HG02798 (cell line): ENCODE data around the gene SORCS2.

Experiments used
- ATAC-seq: cut with Tn5 transposase; IDR thresholded peaks from one replicate; pipeline ENCODE4 v1.9.1; 2021; ENCODE audit warnings: mild to moderate bottlenecking; ENCODE audit not compliant: unreplicated experiment, poor library complexity

SORCS2 gene

DNA sequence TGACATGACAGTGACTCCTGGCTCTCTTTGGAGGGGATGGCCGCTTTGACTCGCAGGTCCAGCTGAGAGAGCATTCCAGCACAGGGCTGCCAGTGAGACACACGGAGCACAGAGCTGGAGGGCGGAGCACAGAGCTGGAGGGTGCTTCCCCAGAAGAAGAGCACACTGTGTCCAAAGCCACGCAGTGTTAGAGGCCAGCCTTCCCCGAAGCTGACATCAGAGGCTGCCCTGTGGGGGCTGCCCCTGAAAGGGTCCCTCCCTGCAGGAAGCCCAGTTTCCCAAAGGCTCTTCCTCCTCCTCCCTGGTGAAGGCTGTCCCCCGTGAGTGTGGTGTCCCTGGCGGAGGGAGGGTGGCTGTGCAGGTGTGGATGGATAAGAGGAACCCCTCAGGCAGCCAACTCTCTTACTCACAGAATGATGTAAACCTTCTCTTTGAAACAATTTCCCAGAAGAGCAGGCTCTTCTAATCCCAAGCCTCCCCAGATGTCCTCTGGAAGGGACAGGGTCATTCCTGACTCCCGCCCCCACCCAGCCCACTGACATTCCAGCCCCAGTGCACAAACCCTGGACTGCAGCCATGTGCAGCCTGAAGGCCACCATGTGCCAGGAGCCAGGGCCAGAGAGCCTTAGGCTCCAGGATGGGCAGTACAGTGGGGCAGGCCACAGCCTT lies 189.0 kb downstream of the SORCS2 start:
- ATAC-seq = no peak

DNA sequence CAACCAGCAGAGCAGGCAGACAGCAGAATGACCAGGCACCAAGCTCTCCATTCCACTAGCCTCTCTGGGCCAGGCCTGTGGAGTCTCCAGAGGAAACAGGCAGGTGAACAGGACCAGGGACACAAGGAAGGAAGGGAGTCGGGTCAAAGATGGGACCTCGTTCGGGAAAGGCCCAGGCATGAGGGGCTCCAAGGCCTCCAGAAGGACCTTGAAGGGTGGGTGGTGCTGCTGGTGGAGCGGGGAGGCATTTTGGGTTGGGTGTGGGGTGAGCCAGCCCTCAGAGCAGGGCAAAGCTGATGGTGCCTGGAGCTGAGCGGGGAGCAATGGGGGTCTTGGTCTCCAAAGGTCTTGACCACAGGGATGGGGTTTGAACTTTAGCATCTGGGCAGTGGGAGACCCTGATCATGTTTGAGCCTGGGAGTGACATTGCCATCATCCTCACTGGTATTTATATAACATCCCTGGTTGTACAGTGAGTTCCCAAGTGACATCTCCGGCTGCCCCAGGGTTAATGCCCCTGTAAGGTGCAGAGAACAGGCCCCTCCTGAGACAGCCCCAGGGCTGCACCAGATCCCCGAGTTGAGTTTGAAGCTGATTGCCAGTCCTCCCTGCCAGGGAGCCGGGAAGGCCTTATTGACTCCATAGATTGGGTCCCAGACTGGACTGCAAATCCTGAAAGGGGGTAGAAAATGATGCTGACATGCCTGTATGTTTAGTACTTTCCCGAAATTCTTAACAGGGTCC lies 189.7 kb downstream of the SORCS2 start:
- ATAC-seq = no peak

DNA sequence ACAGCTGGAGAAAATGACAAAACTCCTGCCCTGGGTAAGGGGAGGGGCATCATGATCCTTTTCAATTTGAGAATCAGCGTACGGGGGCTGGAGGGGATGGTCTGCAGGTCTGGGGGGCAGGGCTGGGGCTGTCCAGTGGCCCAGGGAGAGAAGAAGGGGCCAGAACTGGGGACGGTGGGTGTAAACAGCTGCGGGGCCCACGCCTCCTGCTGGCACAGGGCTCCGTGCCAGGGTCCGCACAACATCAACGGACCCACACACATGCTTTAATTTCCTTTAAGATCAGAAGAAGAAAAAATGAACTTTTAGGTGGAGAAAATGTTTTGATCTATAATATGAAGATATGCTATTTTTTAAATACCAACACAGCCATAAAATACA lies 190.3 kb downstream of the SORCS2 start:
- ATAC-seq = no peak

DNA sequence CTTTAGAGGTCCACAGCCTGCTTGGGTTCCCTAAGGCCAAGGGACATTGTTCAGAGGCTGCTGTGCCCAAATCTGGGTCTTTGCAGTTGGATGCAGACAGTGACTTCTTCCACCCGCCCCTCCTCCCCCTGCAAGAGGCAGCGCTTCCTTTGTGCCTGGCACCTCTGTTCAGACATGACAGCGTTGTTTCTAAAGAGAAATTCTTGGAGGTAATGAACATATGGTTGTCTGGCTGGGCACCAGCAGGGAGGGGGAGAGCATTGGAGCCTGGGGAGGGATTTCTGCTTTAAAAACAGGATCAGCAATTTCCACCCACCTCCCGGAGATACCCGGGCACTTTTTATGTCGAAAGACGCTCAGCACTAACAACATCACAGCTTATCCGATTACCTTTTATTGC lies 190.9 kb downstream of the SORCS2 start:
- no peak for ATAC-seq

DNA sequence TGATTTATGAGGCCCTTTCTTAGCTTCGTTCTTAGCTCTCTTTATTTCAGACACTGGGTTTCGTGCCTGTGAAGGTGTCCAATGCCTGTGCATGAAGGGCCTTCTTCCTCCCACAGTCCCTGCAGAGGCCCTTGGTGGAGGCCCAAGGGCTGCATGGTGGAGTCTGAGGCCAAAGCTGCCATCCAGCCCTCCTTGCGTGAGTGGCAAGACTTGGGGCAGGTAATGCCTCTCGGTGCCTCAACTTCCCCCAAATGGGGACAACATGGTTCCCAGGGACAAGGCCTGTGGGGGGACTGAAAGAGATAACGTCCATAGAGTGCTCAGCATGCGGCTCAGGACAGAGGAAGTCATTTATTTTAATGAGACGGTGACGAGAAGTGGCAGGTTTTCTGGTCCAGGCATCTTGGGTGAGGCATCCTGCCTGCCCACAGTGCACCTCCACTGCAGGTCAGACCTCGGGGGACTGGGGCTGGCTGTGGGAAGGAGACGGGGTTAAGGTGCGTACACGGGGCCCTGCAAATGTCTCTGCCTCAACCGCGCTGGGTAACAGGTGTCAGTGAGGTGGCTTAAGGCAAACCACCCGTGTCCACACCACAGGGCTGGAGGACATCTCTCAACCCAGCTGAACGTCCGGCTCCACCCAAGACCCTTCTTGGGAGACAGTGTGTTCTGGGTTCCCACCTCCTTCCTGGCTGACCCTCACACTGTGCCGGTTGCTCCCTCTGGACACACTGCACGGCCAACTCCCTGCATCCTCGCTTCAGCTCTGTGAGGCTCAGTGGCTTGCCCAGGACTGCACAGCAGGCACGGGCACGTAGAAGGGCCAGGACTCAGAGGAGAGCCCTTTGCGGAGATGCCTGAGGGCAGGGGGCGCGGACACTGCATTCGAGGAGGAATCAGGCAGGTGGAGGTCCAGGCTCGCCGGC lies 191.9 kb downstream of the SORCS2 start:
- ATAC-seq = no peak

DNA sequence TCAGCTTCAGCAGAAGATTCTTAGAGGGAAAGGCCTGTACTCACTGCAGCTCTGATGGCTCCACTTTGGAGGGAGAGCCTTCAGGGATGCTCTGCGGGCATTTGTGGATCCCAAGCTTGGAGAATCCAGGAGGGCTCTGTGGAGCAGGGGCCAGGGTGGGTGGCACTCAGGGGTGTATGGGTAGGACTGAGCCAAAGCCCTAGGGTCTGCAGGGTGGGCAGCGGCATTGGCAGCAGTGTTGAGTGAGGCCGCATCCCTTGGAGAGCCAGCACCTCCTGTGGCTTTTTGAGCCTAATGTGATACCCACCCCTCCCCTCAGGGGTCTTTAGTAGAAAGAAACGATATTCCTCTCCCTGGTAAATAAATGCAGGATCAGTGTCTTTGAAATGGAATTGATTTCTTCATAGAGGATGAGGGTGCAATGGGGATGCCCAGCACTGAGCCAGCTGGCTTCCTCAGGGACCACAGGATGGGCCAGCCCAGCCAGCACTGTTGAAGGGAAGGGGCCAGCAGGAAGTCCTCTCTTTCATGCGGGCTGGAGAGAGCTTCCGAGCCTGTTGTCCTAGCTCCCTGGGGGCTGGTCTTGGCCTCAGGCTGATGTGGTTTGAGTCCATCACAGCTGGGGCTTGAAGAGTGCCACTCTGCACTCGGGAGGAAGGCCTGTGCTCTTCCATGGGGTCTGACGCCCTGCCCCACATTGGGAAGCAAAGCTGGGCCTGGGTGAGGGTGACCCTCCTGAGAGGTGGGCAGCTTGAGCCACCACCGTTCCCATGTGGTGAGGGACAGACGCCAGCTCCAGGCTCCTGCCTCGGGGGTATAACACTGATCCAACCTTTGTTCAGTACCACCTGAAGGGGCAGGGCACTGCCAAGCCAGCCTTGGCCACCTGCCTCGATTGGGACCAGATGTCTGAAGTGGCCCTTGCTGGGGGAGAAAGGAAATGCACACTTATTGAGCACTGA lies 192.9 kb downstream of the SORCS2 start:
- no peak for ATAC-seq

DNA sequence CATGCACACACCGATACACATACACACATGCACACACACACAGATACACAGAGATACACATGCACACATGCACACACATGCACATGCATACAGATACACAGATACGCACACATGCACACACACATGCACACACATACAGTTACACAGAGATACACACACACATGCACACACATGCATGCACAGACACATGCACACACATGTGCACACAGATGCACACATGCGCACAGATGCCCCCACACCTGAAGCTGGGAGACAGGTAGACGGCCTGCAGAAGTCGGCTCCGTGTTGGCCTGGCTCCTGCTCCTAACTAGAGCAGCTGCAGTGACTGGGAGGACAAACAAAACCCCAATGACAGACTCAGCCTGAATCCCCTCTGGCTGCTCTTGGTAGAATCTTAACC lies 195.6 kb downstream of the SORCS2 start:
- no peak for ATAC-seq

GRCh38 chr4:7388627-7389026 lies 196.3 kb downstream of the SORCS2 start:
- ATAC-seq = no peak

DNA sequence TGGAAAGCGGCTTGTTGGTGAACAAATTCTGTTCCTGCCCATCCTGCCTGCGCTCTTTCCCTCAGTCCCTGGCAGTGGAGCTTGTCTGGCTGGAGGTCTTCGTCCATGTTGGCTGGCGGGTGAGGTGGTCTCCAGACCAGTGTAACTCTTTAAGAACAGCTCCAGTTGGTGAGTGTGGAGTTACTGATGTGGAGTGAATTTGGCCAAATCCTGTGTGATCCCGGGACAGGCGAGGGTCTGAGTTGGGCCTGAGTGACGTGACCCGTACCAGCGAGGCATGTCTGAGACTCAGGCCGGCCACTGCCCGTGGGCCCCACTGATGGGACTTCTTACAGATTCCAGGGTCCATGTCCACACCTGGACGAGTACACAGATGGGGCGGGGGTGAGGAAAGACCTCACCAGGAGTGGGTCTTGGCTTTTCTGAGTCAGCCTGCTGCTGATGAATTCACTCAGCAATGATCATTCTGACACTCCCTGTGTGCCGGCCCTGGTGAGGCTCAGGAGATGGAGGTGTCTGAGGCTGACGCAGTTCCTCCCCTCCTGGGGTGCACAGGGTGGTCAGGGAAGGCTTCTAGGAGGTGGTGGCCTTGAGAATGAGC lies 196.9 kb downstream of the SORCS2 start:
- no peak for ATAC-seq

GRCh38 chr4:7389719-7390118 lies 197.4 kb downstream of the SORCS2 start:
- no peak for ATAC-seq

GRCh38 chr4:7390336-7390735 lies 198.0 kb downstream of the SORCS2 start:
- no peak for ATAC-seq

DNA sequence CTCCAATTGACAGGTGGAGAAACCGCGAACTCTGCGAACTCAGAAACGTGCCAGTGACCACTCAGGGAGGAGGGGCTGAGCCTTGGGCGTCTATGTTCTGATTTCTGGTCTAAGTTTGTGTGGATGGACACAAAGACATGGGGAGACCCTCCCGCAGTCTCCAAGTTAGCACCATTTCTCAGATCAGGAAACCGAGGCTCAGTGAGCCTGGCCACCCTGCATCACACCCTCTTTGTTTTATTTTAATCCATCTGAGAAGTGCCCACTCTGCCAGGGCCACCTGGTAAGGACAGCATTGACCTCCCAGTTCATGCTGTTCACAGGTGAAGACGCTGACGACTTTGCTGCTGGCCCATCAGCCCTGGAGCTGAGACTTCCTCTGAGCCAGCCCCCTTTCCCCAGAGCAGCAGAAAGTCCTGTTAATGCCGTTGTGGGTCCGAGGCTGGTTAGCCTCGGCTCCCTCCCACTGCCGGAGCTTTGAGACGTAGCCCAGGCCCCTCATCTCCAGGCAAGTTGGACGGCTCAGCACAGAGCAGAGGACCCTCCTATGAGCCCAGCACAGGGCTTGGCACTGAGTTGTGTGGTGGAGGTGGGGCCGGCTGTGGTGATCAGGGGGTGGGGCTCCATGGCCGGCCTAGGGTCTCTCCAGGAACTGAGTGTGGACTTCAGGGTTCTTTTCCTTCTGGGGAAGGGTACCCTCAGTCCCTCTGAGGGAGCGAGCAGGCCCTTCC lies 198.7 kb downstream of the SORCS2 start:
- no peak for ATAC-seq

DNA sequence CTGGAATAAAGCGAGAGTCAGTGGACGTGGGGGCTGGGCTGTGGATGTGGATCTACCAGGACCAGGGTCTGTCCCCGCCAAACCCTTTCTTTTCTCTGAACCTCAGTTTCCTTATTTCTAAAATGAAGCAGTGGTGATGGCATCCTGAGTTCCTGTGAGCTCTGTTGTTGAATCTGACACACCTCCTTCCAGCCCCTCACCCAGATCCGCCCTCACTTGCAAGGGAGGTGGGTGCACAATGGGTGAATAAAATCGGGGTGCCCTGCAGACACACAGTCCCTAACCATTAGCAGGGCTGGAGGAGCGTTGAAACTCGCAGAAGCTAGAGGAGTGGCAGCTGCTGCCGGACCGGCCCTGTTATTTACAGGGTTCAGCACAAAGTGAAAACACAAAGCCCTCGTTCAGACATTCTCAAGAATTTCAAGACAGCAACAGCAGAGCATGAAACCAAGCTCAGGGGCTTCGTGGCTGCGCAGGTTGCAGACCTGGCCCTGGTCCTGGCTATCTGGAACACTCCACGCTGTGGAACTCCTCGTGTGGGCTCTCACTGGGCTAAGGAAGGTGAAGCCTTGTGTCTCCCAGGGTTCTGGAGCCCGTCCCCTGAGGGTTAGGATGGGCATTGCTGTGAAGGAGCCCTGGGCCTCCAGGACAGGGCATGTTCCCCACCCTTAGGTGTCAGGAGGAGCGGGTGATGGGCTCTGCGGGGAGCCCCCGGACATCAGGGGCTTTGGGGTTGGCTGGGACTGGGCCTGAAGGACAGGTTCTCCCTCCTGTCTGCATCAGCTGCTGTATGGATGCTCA lies 199.5 kb downstream of the SORCS2 start:
- no peak for ATAC-seq

DNA sequence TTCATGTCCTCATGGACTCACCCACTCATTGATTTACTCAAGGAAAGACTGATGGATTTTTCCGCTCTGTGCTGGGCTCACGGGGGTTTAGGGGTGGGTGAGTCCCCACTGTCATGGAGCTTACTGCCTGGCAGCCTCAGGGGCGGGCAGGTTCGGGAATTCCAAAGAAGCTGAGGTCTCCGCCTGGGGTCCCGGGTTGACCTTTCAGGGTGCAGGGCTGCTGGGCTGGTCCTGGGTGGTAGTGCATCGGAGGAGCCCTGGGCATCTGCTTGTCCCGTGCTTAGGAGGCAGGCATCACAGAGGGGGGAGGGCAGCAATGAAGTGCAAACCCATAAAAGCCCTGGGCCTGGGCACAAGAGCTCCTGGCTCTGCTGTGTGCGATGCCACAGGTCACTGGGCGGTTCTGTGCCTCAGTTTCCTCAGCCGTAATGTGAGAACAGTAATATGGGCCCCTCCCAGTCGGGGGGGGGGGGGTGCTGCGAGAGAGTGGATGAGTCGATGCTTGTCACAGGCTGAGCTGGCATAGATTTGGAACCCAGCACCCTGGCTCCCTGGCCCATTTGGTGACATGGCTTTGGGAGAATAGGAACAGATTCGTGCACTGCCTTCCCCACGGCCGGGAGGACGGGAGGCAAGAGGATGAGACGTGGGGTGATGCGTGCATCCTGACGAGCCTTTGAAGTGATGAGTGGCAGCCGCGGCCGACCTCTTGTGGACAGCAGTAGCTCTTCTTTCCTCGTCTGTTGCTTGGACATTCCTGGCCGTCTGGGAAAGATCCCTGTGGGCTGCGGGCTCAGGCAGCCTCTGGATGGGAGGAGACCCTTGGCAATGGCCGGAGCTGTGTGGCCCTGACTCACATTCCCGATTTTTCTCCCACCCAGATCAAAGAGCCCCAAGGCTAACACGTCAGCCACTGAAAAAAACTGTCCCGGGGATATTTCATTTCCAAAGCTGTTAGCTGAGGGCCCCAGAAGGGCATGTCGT lies 200.4 kb downstream of the SORCS2 start:
- ATAC-seq = no peak

GRCh38 chr4:7393601-7394575 lies 201.6 kb downstream of the SORCS2 start:
- no peak for ATAC-seq
